HCT116 (cell line): ENCODE data around the gene C14orf180.

Experiments
- EZH2 ChIP-seq: fragments of 200-600 bp; sonication (generic); IDR thresholded peaks from 2 replicates; pipeline ENCODE4 v1.6.1; 2017; ENCODE audit warnings: antibody characterized with exemption, mixed run types
- POLR2A ChIP-seq: IDR thresholded peaks from 2 replicates; pipeline ENCODE4 v1.7.0; 2011; ENCODE audit warnings: borderline replicate concordance; ENCODE audit not compliant: insufficient read depth, insufficient read length; ENCODE audit errors: extremely low read depth

DNA sequence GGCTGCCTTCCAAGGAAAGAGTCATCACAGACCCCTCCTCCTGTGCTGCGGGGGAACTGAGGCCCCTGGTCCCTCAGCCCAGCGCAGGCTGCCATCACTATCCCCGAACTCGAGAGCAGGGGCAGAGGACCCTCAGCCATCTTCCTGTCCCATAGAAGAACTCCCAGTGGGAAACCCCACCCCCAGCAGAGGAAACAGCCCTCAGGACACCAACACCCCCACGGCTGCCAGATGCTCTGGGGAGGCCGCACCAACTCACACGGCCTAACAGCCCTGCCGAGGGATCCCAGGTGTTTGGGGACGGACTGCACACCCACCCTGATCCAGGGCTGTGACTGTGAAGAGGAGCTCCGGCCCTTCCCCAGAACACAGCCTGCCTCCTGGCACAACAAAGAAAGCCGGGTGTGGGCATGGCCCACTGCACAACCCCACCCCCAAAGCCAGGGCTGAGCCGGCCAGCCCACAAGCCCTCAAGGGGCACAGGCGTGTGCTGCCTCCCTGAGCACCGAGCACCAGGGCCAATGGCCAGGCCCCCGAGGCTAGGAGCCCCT lies 16.3 kb upstream of the C14orf180 start:
- TF ChIP-seq EZH2 (no peak), POLR2A (no peak)
